HS-5 (cell line): ENCODE data around the gene RND3.

Source experiments
- DNase-seq: peaks from one replicate; pipeline ENCODE4 v3.0.0-alpha.2; 2012; ENCODE audit warnings: low read depth

Gene RND3

GRCh38 chr2:150441226-150441625, 46.2 kb downstream of the RND3 start:
- no peak for DNase-seq

- DNase-seq, result no peak
These were observed 48.8 kb downstream of the RND3 start for GRCh38 chr2:150438654-150439053.

- DNase-seq, result no peak
These were observed 49.4 kb downstream of the RND3 start for GRCh38 chr2:150438041-150438440.

GRCh38 chr2:150432312-150432625, 55.2 kb downstream of the RND3 start:
- DNase-seq, result no peak

GRCh38 chr2:150431561-150432311, 55.7 kb downstream of the RND3 start:
- no peak for DNase-seq

- DNase-seq, result no peak
These were observed 58.0 kb downstream of the RND3 start for GRCh38 chr2:150429384-150429961.

GRCh38 chr2:150428641-150429040, 58.8 kb downstream of the RND3 start:
- DNase-seq, result no peak

- DNase-seq, result no peak
These were observed 60.2 kb downstream of the RND3 start for GRCh38 chr2:150427298-150427697.

GRCh38 chr2:150426724-150427123, 60.7 kb downstream of the RND3 start:
- DNase-seq, result no peak

- DNase-seq, result no peak
These were observed 61.2 kb downstream of the RND3 start for GRCh38 chr2:150426315-150426714.

GRCh38 chr2:150425121-150425955, 62.1 kb downstream of the RND3 start:
- no peak for DNase-seq

GRCh38 chr2:150424406-150424805, 63.1 kb downstream of the RND3 start:
- no peak for DNase-seq

GRCh38 chr2:150421126-150421651, 66.3 kb downstream of the RND3 start:
- DNase-seq, result no peak

GRCh38 chr2:150418916-150419315, 68.6 kb downstream of the RND3 start:
- no peak for DNase-seq
